HG02938 (cell line): ENCODE data around the gene LITAF.
"Not testable (repeated sequence)": the region's sequence is repeated elsewhere in the genome, so short reads cannot be mapped to it uniquely, and the experiment has no call there.

Experiments
- ATAC-seq: cut with Tn5 transposase; IDR thresholded peaks from one replicate; pipeline ENCODE4 v1.9.1; 2021; ENCODE audit warnings: mild to moderate bottlenecking, moderate library complexity; ENCODE audit not compliant: unreplicated experiment

LITAF gene

GRCh38 chr16:11601911-11602310 is 15.2 kb upstream of the LITAF start:
- ATAC-seq, result no peak

DNA sequence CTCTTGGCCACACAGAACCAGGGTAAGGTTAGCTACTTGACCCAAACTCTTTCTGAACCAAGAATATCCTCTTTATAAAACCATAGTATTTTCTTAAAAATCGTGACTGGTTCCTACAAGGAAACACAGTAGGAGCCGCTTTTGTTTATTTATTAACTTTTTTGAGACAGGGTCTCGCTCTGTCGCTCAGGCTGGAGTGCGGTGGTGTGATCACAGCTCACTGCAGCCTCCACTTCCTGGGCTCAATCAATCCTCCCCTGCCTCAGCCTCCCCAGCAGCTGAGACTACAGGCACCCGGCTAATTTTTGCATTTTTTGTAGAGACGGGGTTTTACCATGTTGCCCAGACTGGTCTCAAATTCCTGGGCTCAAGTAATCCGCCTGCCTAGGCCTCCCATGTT is 14.7 kb upstream of the LITAF start:
- no peak for ATAC-seq

DNA sequence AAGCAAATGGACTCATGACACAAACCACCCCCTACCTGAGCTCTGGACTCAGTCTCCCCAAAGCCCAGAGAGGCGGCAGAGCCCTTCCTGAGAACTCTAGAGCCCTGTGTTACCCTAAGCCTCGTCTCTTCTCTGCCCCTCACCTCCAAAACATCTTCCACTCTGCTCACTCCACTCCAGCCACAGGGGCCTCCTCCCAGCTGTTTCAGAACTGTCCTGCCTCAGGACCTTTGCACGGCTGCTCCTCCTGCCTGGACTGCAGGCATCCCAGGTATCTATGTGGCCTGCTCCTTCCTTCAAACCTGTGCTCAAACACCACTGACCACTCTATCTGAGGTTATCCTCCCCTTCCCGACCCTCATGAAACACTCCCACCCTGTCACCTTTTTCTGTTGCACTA is 12.9 kb upstream of the LITAF start:
- no peak for ATAC-seq

DNA sequence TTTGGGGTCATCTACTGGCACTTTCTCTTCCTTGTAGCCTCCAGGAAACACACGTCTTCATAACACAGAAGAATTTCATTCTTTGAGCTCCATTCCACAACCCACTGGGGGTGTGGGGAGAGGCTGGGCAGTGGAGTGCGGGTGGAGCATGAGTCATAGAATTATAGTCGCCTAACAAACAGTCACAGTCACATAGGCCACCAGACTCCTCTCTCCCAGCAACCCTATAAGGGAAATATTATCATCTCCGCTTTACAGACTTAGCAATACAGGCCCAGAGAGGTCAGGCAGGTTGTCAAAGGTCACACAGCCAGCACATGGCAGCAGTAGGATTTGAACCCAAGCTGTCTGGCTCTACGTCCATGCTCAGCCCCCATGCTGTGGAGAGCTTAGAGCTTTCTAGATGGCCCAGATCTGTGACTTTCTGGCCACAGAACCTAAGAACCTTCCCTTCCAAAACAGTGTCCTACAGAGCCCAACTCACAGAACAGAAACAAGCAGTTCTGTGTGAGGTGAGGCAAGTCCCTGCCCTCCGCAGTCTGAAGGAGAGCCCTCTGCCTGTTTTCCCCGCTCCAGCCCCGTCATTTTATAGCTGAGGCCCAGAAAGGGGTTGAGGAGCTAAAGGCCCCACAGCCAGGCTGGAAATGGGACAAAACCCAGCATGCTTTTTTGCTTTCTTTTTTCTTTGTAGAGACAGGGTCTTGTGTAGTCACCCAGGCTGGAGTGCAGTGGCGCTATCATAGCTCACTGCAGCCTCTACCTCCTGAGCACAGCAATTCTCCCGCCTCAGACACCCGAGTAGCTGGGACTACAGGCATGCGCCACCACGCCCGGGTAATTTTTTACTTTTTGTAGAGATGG is 10.7 kb upstream of the LITAF start:
- ATAC-seq, result no peak

DNA sequence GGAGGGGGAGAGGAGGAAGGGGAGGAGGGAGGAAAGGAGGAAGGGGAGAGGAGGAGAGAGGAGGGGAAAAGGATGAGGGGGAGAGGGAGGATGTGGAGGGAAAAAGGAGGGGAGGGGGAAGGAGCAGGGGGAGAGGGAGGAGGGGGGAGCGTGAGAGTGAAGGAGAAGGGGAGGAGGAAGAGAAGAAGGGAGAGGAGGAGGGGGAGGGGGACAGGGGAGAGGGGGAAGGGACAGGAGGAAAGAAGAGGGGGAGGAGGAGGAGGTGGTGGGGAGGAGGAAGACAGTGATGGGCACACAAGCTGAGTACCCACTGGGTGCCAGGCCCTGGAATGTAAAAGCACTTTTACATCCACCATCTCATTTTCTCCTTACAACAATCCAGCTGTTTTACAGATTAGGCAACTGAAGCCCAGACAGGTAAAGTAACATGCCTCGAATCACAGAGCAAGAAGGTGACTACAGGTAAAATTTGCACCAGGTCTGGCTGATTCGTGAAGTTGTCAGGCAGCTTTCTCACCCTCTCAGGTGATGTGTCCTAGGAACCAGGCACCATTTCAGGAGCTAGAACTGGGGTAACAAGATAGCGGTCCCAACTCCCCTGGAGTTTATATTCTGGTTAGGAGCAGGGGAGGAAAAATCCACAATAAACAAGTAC is 10.0 kb upstream of the LITAF start:
- ATAC-seq, result no peak

DNA sequence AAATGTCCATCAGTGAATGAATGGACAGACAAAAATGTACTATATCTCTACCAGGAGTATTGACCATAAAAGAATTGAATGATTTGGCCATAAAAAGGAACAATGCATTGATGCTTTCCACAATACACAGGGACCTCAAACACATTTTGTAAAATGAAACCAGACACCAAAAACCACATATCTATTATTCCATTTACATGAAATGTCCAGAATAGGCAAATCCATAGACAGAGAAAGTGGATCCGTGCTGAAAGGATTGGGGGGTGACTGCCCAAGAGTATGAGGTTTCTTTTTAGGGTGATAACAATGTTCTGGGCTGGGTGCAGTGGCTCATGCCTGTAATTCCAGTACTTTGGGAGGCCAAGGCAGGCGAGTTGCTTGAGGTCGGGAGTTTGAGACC is 6.9 kb upstream of the LITAF start:
- no peak for ATAC-seq

DNA sequence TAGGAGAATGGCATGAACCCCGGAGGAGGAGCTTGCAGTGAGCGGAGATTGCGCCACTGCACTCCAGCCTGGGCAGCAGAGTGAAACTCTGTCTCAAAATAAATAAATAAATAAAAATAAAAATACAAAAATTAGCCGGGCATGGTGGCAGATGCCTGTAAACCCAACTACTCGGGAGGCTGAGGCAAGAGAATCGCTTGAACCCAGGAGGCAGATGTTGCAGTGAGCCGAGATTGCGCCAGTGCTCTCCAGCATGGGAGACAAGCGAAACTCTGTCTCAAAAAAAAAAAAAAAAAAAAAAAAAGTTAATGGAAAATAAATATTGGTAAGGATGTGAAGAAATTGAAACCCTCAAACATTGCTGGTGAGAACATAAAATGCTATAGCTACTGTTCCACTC is 6.4 kb upstream of the LITAF start:
- not testable (repeated sequence) for ATAC-seq

GRCh38 chr16:11591630-11592029 is 4.9 kb upstream of the LITAF start:
- not testable (repeated sequence) for ATAC-seq

GRCh38 chr16:11589198-11589550 is 2.5 kb upstream of the LITAF start:
- ATAC-seq, result no peak

DNA sequence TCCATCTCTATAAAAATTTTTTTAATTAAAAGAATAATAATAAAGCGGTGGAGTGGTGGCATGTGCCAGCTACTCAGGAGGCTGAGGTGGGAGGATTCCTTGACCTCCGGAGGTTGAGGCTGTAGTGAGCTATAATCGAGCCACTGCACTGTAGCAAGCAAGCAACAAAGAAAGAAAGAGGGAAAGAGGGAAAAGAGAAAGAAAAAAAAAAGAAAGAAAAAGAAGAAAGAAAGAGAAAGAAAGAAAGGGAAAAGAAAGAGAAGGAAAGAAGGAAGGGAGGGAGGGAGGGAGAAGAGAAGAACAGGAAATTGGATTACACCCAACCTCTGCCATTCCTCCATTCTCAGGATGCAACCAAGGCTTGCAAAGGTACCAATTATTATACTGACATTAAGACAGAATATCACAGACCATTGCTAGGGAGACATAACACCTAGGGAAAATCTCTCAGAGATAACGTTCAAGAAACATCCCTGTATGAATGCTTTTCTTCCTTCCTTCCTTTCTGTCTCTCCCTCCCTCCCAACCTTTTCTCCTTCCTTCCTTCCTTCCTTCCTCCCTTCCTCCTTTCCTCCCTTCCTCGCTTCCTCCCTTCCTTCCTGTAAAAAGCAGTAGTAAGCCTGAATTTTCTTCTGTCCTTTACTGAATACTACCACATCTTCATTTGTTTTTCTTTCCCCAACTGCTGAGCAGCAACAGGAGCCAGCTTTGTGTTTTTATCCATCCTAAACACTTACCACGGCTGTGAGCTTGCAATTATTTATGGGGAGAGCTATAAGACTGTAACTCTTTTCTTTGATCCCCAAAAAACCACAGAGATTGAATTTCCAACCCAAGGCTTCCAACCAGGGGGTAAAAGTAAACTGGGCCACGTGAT is 1.8 kb upstream of the LITAF start:
- no peak for ATAC-seq

DNA sequence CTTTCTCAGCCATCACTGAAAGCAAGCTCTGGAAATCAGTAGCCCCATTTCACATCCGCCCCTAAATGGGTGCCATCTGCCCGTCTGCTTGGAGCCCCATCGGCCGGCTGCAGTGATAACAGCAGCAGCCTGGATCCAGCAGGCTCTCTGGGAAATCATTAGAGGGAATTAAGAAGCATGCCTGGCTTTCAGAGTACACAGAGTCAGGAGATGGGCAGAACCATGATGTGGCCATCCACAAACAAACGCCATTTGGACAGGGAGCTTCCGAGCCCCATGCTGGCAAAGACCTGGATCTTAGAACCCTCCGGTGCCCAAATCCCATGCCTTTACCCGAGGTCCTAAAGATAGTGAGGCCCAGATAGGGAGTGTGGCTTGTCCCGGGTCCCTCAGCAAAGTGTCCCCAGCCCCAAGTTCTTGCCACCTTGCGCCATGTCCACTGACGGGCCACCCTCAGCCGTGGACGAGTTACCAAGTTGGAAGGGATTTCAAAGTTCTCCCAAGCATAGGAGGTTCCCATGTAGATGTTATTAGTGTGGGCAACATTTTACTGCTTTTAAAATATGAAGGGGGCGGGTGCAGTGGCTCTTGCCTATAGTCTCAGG is 1.0 kb upstream of the LITAF start:
- no peak for ATAC-seq

GRCh38 chr16:11586378-11586855 is 302 bp downstream of the LITAF start:
- peak; percentile 13 for ATAC-seq

- no peak for ATAC-seq
Measured at GRCh38 chr16:11585460-11586377, 1.0 kb downstream of the LITAF start.

- no peak for ATAC-seq
Measured at GRCh38 chr16:11583889-11584565, 2.7 kb downstream of the LITAF start.

- no peak for ATAC-seq
Measured at GRCh38 chr16:11583166-11583565, 3.6 kb downstream of the LITAF start.

DNA sequence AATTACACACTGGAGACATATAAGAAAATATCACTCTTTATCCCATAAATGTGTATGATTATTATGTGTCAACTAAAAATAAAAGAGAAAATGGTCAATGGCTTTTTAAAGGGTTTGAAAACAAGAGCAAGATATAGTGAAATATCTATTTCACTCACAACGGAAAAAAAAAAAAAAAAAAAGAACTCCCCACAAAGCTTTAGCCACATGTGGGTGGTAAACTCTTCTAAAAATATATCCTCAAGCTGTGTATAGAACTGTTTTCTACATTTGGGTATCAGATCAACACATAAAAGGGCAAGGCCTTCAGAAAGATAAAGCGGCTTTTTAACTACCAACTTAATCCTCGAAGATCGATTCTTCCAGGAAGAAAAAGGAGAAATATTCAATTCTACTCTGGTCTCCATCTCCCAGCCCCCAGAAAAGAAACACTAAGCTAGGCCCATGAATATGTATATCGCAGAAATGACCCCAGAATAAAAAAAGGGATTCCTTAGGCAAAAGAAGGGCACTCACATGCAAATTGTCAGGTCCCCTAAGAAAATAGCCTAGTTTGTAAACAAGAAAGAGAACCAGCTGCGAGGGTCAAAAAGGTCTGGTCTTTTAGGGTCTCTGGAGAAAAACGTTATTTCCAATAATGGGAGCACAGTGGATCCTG is 4.4 kb downstream of the LITAF start:
- ATAC-seq, result no peak

DNA sequence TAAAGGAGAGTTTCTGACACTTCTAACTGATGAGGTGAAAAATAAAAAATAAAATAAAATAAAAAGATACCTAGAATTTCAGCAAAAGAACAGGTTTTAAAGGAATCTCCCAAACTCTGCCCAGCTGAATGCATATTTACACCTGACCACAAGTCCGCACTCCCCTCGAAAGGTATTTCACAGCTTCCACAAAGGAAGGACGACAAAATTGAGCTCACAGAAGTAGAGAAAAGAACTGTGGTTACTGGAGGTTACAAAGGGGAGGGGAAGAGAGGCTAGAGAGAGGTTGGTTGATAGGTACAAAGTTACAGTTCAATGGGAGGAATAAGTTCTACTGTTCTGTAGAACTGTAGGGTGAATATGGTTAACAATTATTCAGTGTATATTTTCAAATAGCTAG is 5.0 kb downstream of the LITAF start:
- ATAC-seq, result no peak

DNA sequence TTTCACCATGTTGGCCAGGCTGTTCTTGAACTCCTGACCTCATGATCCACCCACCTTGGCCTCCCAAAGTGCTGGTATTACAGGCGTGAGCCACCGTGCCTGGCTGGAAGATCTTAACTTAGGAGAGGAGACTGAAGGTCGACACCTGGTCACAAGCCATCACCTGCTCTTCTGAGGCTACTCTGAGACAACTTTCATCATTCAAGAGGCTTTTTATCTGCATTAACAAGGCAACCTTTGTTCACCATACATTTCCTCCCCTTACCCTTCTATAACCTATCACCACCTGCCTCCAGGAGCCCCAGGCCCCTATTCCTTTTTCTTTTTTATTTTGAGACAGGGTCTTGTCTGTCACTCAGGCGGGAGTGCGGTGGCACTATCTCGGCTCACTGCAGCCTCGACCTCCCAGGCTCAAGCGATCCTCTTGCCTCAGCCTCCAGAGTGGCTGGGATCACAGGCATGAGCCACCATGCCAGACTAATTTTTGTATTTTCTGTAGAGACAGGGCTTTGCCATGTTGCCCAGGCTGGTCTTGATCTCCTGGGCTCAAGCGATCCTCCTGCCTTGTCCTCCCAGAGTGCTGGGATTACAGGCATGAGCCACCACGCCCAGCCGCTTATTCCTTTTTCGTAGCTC is 6.2 kb downstream of the LITAF start:
- no peak for ATAC-seq
